Nephron (organoid): ENCODE data around the gene ZNF276.

Experiments
- H3K27ac Mint-ChIP-seq, 3 experiments: 2 replicates each; pipeline ENCODE4 v1.8.0; 2020; ENCODE audit warnings: mixed read lengths in 3 of 3, mild to moderate bottlenecking in 2 of 3, moderate library complexity in 1 of 3
- H3K27me3 Mint-ChIP-seq: 2 replicates; pipeline ENCODE4 v1.8.0; 2021; ENCODE audit warnings: low read depth, mild to moderate bottlenecking, moderate library complexity, mixed read lengths
- H3K36me3 Mint-ChIP-seq: 2 replicates; pipeline ENCODE4 v1.8.0; 2020; ENCODE audit warnings: low read depth, mixed read lengths
- H3K4me1 Mint-ChIP-seq: 2 replicates; pipeline ENCODE4 v1.8.0; 2020; ENCODE audit warnings: mixed read lengths
- H3K4me3 Mint-ChIP-seq, 3 experiments: 2 replicates each; pipeline ENCODE4 v1.8.0; 2020; ENCODE audit warnings: mild to moderate bottlenecking in 3 of 3, mixed read lengths in 3 of 3, moderate library complexity in 2 of 3
- H3K9me3 Mint-ChIP-seq: 2 replicates; pipeline ENCODE4 v1.8.0; 2020; ENCODE audit warnings: mixed read lengths
- CTCF ChIP-seq, 3 experiments: fragments of 200-600 bp; sonication (generic); IDR thresholded peaks; one replicate each; pipeline ENCODE4 v1.5.0; 2021; ENCODE audit warnings: antibody characterized with exemption in 3 of 3; ENCODE audit not compliant: unreplicated experiment in 3 of 3

ZNF276 gene

GRCh38 chr16:89733322-89733721, 12.0 kb downstream of the ZNF276 start:
- H3K9me3 Mint-ChIP-seq, result no peaks in the 10 kb centered on the region
- H3K4me1 Mint-ChIP-seq, result peaks cover 4% of the 10 kb centered on the region
- no peaks in the 10 kb centered on the region for H3K27me3 Mint-ChIP-seq
- H3K27ac Mint-ChIP-seq, result no peak overlapping the region
- peaks cover 70% of the 10 kb centered on the region for H3K36me3 Mint-ChIP-seq
- no peak for TF ChIP-seq CTCF (IDR thresholded peaks at IDR 0.05; ENCODE audit: unreplicated experiment in 3 of 3)
- H3K4me3 Mint-ChIP-seq, result no peak overlapping the region

- H3K4me1 Mint-ChIP-seq, result peaks cover 4% of the 10 kb centered on the region
- no peak overlapping the region for H3K4me3 Mint-ChIP-seq
- H3K9me3 Mint-ChIP-seq, result no peaks in the 10 kb centered on the region
- no peak for TF ChIP-seq CTCF (IDR thresholded peaks at IDR 0.05; ENCODE audit: unreplicated experiment in 3 of 3)
- H3K27me3 Mint-ChIP-seq, result no peaks in the 10 kb centered on the region
- H3K27ac Mint-ChIP-seq, result no peak overlapping the region
- peaks cover 72% of the 10 kb centered on the region for H3K36me3 Mint-ChIP-seq
Observed at GRCh38 chr16:89733792-89734191, 12.5 kb downstream of the ZNF276 start.

- no peaks in the 10 kb centered on the region for H3K27me3 Mint-ChIP-seq
- TF ChIP-seq CTCF (IDR thresholded peaks at IDR 0.05; ENCODE audit: unreplicated experiment in 3 of 3), result no peak
- H3K4me1 Mint-ChIP-seq, result no peaks in the 10 kb centered on the region
- peaks cover 70% of the 10 kb centered on the region for H3K36me3 Mint-ChIP-seq
- H3K27ac Mint-ChIP-seq, result no peak overlapping the region
- no peaks in the 10 kb centered on the region for H3K9me3 Mint-ChIP-seq
- H3K4me3 Mint-ChIP-seq, result no peak overlapping the region
Observed at GRCh38 chr16:89736554-89736953, 15.2 kb downstream of the ZNF276 start.

GRCh38 chr16:89737341-89738071, 16.2 kb downstream of the ZNF276 start:
- Mint-ChIP-seq H3K27ac (no peak overlapping the region), H3K4me3 (no peak overlapping the region), H3K4me1 (no peaks in the 10 kb centered on the region), H3K9me3 (no peaks in the 10 kb centered on the region), H3K36me3 (peaks cover 62% of the 10 kb centered on the region), H3K27me3 (no peaks in the 10 kb centered on the region)
- TF ChIP-seq CTCF (IDR thresholded peaks at IDR 0.05; ENCODE audit: unreplicated experiment in 3 of 3), result no peak

GRCh38 chr16:89738072-89738377, 16.7 kb downstream of the ZNF276 start:
- no peak for TF ChIP-seq CTCF (IDR thresholded peaks at IDR 0.05; ENCODE audit: unreplicated experiment in 3 of 3)
- H3K4me1 Mint-ChIP-seq, result no peaks in the 10 kb centered on the region
- H3K27me3 Mint-ChIP-seq, result no peaks in the 10 kb centered on the region
- H3K27ac Mint-ChIP-seq, result no peak overlapping the region
- no peaks in the 10 kb centered on the region for H3K9me3 Mint-ChIP-seq
- H3K36me3 Mint-ChIP-seq, result peaks cover 62% of the 10 kb centered on the region
- H3K4me3 Mint-ChIP-seq, result no peak overlapping the region
